DMS79 (cell line): ENCODE results near the gene RASSF1.

Experiments used
- DNase-seq: peaks from one replicate; lab custom pipeline; 2025; lab: John Stamatoyannopoulos, UW

The RASSF1 gene

GRCh38 chr3:50299929-50300680 is 40.5 kb downstream of the RASSF1 start:
- no peak for DNase-seq

GRCh38 chr3:50299638-50299928 is 41.1 kb downstream of the RASSF1 start:
- DNase-seq = no peak

GRCh38 chr3:50298836-50299637 is 41.6 kb downstream of the RASSF1 start, which contains the start of the genes HYAL3 and NAA80:
Gene HYAL3 (minus strand): TSS chr3:50299405. CDS start chr3:50295602, 3,803 bp downstream.
Gene NAA80 (minus strand): TSS chr3:50299405. CDS start chr3:50297463, 1,942 bp downstream.
- peak; percentile 83 for DNase-seq

- no peak for DNase-seq
Observed at GRCh38 chr3:50297896-50298725, 42.5 kb downstream of the RASSF1 start.

GRCh38 chr3:50297384-50297775 is 43.3 kb downstream of the RASSF1 start:
- DNase-seq = no peak

- DNase-seq = no peak
Observed at GRCh38 chr3:50296721-50297383, 43.8 kb downstream of the RASSF1 start.

- no peak for DNase-seq
Observed at GRCh38 chr3:50295553-50296431, 44.8 kb downstream of the RASSF1 start.

- DNase-seq = no peak
Observed at GRCh38 chr3:50294492-50295403, 45.9 kb downstream of the RASSF1 start.

GRCh38 chr3:50294089-50294488 is 46.5 kb downstream of the RASSF1 start:
- DNase-seq = no peak

GRCh38 chr3:50293079-50293801 is 47.4 kb downstream of the RASSF1 start:
- no peak for DNase-seq

GRCh38 chr3:50292159-50293078 is 48.2 kb downstream of the RASSF1 start, which contains the start of gene IFRD2:
Gene IFRD2 (minus strand): TSS chr3:50292429. CDS start chr3:50292274, 155 bp downstream.
- DNase-seq = peak; percentile 87

GRCh38 chr3:50290161-50290641 is 50.4 kb downstream of the RASSF1 start:
- no peak for DNase-seq

GRCh38 chr3:50289130-50289529 is 51.5 kb downstream of the RASSF1 start:
- no peak for DNase-seq

GRCh38 chr3:50288387-50289007 is 52.1 kb downstream of the RASSF1 start:
- no peak for DNase-seq

- DNase-seq = no peak
Observed at GRCh38 chr3:50287262-50287661, 53.4 kb downstream of the RASSF1 start.

GRCh38 chr3:50286322-50287227 is 54.1 kb downstream of the RASSF1 start:
- no peak for DNase-seq
